Measurements from ENCODE around the gene SPATA45.
A peak's percentile ranks its signal among the peaks of the same experiment; 100 is the strongest.

The SPATA45 gene

DNA sequence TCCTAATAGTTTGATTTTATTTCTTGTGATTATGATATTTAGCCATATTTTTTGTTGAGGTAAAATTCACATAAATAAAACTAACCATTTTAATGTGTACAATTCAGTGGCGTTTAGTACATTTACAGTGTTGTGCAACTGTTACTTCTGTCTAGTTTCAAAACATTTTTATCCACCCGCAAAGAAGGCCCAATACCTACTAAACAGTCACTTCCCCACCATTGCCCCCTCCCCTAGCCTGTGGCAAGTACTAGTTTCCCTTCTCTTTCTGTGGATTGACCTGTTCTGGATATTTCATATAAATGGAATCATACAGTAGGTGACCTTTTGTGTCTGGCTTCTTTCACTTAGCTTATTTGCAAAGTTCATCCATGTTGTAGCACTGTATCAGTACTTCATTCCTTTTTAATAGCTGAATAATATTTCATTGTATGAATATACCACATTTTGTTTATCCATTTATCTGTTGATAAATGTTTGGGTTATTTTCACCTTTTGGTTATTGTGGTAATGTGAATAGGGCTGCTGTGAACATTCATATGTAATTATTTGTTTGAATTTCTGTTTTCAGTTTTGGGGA lies 14.8 kb upstream of the SPATA45 start:
- Histone ChIP-seq H3K4me1 (ENCODE audit: insufficient read depth, poor library complexity, severe bottlenecking) (no peaks in the 10 kb centered on the region), H3K27ac (ENCODE audit: poor library complexity, severe bottlenecking) (no peak overlapping the region), H3K36me3 (ENCODE audit: low read depth) (peaks cover 13% of the 10 kb centered on the region), H3K9me3 (ENCODE audit: severe bottlenecking) (no peaks in the 10 kb centered on the region), H3K27me3 (ENCODE audit: insufficient read depth, poor library complexity, severe bottlenecking) (no peaks in the 10 kb centered on the region), H3K4me3 (ENCODE audit: severe bottlenecking) (no peak overlapping the region)
- no peak for DNase-seq (ENCODE audit: low spot score)
- TF ChIP-seq, protein P1, sequence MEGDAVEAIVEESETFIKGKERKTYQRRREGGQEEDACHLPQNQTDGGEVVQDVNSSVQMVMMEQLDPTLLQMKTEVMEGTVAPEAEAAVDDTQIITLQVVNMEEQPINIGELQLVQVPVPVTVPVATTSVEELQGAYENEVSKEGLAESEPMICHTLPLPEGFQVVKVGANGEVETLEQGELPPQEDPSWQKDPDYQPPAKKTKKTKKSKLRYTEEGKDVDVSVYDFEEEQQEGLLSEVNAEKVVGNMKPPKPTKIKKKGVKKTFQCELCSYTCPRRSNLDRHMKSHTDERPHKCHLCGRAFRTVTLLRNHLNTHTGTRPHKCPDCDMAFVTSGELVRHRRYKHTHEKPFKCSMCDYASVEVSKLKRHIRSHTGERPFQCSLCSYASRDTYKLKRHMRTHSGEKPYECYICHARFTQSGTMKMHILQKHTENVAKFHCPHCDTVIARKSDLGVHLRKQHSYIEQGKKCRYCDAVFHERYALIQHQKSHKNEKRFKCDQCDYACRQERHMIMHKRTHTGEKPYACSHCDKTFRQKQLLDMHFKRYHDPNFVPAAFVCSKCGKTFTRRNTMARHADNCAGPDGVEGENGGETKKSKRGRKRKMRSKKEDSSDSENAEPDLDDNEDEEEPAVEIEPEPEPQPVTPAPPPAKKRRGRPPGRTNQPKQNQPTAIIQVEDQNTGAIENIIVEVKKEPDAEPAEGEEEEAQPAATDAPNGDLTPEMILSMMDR (IDR thresholded peaks at IDR 0.05; ENCODE audit: poor library complexity, severe bottlenecking) = no peak
- ATAC-seq (ENCODE audit: low read depth) = no peak

DNA sequence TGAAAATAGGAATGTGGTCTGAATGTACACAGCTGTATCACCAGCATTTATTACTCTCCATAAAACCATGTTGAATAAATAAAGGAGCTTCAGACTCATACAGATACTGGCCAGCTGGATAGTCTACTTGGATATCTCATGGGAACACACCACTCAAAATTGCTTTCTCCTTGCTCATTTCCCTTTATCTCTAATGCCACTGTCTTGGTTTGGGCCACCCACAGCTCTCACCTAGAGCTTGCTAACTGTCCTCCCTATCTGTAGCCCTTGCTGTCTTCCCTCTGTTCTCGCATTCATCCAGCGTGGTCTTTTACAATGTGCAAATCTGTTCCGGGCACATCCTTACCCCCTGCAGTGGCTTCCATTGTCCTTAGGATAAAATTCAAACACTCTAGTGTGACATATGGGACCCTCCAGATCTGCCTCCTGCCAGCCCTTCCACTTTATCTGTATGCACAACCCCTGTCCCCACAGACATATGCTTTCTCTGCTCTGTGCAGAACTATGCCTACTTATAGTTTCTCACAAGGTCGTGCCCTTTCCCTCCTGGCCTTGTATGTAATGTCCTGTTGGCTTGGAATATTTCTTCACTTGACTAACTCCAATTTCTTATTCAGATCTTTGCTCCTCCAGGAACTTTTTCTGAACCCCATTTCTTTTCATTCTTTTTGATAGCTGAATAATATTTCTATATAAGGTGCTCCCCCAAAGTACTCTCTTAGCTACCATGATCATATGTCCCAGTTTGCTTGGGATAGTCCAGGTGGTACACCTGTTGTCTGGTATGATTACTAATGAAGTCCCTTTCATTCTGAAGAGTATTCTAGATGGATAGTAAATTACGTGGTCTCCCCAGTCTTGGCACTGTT lies 13.5 kb upstream of the SPATA45 start:
- no peaks in the 10 kb centered on the region for H3K9me3 ChIP-seq (ENCODE audit: severe bottlenecking)
- H3K27me3 ChIP-seq (ENCODE audit: insufficient read depth, poor library complexity, severe bottlenecking) = no peaks in the 10 kb centered on the region
- H3K4me1 ChIP-seq (ENCODE audit: insufficient read depth, poor library complexity, severe bottlenecking) = no peaks in the 10 kb centered on the region
- ATAC-seq (ENCODE audit: low read depth) (no peak), DNase-seq (ENCODE audit: low spot score) (no peak)
- TF ChIP-seq, protein P1 (IDR thresholded peaks at IDR 0.05; ENCODE audit: poor library complexity, severe bottlenecking) = no peak
- peaks cover 10% of the 10 kb centered on the region for H3K36me3 ChIP-seq (ENCODE audit: low read depth)
- H3K27ac ChIP-seq (ENCODE audit: poor library complexity, severe bottlenecking) = no peak overlapping the region
- no peak overlapping the region for H3K4me3 ChIP-seq (ENCODE audit: severe bottlenecking)

DNA sequence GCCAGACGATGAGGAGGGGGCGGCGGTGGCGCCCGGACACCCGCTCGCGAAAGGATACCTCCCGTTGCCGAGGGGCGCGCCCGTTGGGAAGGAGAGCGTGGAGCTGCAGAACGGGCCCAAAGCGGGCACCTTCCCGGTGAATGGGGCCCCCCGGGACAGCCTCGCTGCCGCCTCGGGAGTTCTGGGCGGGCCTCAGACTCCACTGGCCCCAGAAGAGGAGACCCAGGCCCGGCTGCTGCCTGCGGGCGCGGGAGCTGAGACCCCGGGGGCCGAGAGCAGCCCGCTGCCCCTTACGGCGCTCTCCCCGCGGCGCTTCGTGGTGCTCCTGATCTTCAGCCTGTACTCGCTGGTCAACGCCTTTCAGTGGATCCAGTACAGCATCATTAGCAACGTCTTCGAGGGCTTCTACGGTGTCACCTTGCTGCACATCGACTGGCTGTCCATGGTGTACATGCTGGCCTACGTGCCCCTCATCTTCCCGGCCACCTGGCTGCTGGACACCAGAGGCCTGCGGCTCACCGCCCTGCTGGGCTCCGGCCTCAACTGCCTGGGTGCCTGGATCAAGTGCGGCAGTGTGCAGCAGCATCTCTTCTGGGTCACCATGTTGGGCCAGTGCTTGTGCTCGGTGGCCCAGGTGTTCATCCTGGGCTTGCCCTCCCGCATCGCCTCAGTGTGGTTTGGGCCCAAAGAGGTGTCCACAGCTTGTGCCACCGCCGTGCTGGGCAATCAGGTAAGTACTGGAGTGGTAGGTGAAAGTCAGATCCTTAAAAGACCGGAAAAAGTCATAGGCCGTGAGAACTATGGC lies 11.2 kb upstream of the SPATA45 start:
- H3K4me1 ChIP-seq (ENCODE audit: insufficient read depth, poor library complexity, severe bottlenecking) = no peaks in the 10 kb centered on the region
- DNase-seq (ENCODE audit: low spot score) (no peak), ATAC-seq (ENCODE audit: low read depth) (peak; percentile 37; the same call in 2 of the 3 replicates)
- no peaks in the 10 kb centered on the region for H3K9me3 ChIP-seq (ENCODE audit: severe bottlenecking)
- H3K36me3 ChIP-seq (ENCODE audit: low read depth) = peaks cover 10% of the 10 kb centered on the region
- peak overlapping the region; percentile 67 for H3K4me3 ChIP-seq (ENCODE audit: severe bottlenecking)
- TF ChIP-seq, protein P1 (IDR thresholded peaks at IDR 0.05; ENCODE audit: poor library complexity, severe bottlenecking) = no peak
- no peaks in the 10 kb centered on the region for H3K27me3 ChIP-seq (ENCODE audit: insufficient read depth, poor library complexity, severe bottlenecking)
- H3K27ac ChIP-seq (ENCODE audit: poor library complexity, severe bottlenecking) = peak overlapping the region; percentile 58

DNA sequence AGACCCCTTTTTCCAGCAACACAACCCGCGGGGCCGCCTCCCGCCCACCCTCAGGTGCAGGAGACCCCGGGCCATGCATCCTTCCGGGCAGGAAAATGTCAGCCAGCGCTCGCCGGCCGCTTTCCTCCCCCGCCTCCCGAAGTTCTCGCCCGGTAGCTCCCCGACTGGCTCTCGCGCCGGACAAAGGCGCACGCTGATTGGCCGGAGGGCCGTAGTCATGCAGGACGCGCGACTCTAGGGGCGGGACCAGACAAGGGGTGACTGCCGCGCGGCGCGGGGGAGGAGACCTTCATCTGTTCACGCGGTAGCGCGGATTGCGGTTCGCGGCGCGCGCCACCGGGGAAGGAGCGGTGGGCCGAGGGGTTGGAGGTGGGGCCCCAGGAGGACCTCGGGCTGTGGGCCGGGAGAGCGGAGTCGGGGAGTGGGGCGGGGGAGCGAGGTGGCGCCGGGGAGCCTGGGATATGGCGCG lies 10.6 kb upstream of the SPATA45 start, which contains the start of gene FLVCR1:
FLVCR1 (plus strand) TSS at position 284 of the 469 bp plus-strand sequence; CDS start at position 462, 178 bp downstream.
- no peaks in the 10 kb centered on the region for H3K9me3 ChIP-seq (ENCODE audit: severe bottlenecking)
- TF ChIP-seq, protein P1 (IDR thresholded peaks at IDR 0.05; ENCODE audit: poor library complexity, severe bottlenecking) = no peak

More for the DNA sequence above, 10.6 kb upstream of the SPATA45 start, which contains the start of gene FLVCR1:
- Histone ChIP-seq H3K36me3 (ENCODE audit: low read depth) (peaks cover 10% of the 10 kb centered on the region), H3K27ac (ENCODE audit: poor library complexity, severe bottlenecking) (peak within 1 kb of the TSS; percentile 58), H3K4me3 (ENCODE audit: severe bottlenecking) (peak within 1 kb of the TSS; percentile 67), H3K4me1 (ENCODE audit: insufficient read depth, poor library complexity, severe bottlenecking) (no peaks in the 10 kb centered on the region), H3K27me3 (ENCODE audit: insufficient read depth, poor library complexity, severe bottlenecking) (no peaks in the 10 kb centered on the region)
- peak; percentile 94 for ATAC-seq (ENCODE audit: low read depth)
- peak; percentile 88 for DNase-seq (ENCODE audit: low spot score)

Measured in RWPE2 (cell line).